Measurements from ENCODE around the gene GRIA3.

- TF ChIP-seq, protein P1, sequence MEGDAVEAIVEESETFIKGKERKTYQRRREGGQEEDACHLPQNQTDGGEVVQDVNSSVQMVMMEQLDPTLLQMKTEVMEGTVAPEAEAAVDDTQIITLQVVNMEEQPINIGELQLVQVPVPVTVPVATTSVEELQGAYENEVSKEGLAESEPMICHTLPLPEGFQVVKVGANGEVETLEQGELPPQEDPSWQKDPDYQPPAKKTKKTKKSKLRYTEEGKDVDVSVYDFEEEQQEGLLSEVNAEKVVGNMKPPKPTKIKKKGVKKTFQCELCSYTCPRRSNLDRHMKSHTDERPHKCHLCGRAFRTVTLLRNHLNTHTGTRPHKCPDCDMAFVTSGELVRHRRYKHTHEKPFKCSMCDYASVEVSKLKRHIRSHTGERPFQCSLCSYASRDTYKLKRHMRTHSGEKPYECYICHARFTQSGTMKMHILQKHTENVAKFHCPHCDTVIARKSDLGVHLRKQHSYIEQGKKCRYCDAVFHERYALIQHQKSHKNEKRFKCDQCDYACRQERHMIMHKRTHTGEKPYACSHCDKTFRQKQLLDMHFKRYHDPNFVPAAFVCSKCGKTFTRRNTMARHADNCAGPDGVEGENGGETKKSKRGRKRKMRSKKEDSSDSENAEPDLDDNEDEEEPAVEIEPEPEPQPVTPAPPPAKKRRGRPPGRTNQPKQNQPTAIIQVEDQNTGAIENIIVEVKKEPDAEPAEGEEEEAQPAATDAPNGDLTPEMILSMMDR (IDR thresholded peaks at IDR 0.05), result no peak
- no peak for TF ChIP-seq POLR2A (IDR thresholded peaks at IDR 0.05)
These were observed 258.7 kb downstream of the GRIA3 start for GRCh38 chrX:123442764-123443163.
